ENCODE data around the gene ZNF20.

GRCh38 chr19:12090807-12091206, 49.3 kb downstream of the ZNF20 start:
- TF ChIP-seq POLR2A (IDR thresholded peaks at IDR 0.05; ENCODE audit: low read length) = no peak
- no peak for TF ChIP-seq GATA1 (IDR thresholded peaks at IDR 0.05; ENCODE audit: low read depth, low read length)
